BJ (cell line): ENCODE data around the gene XBP1. TPM values are rescaled to one million over a fixed set of nuclear protein-coding genes. Genes with fewer than 3 reads are reported as not detected.

Experiments
- CTCF ChIA-PET: fragments of 350-600 bp; formaldehyde crosslinking; extraction: SDS; loops from one replicate; lab custom pipeline; 2021; ENCODE audit warnings: antibody characterized with exemption, inconsistent platforms; lab: Yijun Ruan, JAX
- POLR2A ChIA-PET: fragments of 300-600 bp; sonication (Branson Sonifier 250); formaldehyde crosslinking; extraction: SDS; loops from one replicate; lab custom pipeline; 2021; ENCODE audit warnings: antibody characterized with exemption; lab: Charles Lee
- DNase-seq: peaks from one replicate; pipeline ENCODE4 v3.0.0-alpha.2; 2011; ENCODE audit warnings: low read depth
- H3K27me3 ChIP-seq: 2 replicates; pipeline ENCODE4 v1.6.0; 2011; ENCODE audit warnings: low read length; ENCODE audit not compliant: control insufficient read depth, insufficient read depth
- H3K36me3 ChIP-seq: 2 replicates; pipeline ENCODE4 v1.5.1; 2011; ENCODE audit warnings: low read length; ENCODE audit not compliant: control insufficient read depth, insufficient read depth
- H3K4me3 ChIP-seq: 2 replicates; pipeline ENCODE4 v1.5.1; 2011; ENCODE audit warnings: low read depth, mild to moderate bottlenecking, control low read depth, low read length
- CTCF ChIP-seq: IDR thresholded peaks from 2 replicates; pipeline ENCODE4 v1.5.1; 2011; ENCODE audit warnings: low read depth, mild to moderate bottlenecking, control low read depth, inconsistent platforms, low read length, moderate library complexity; ENCODE audit not compliant: insufficient read depth
- polyA plus RNA-seq: library from polyadenylated mRNA; depleted of rRNA; stranded (reverse); fragments of >200 nt; gene quantifications from 2 replicates; pipeline ENCODE4 v1.2.3, GENCODE V29; 2011

The XBP1 gene
- polyA plus RNA-seq, 1 experiment: 223 TPM

DNA sequence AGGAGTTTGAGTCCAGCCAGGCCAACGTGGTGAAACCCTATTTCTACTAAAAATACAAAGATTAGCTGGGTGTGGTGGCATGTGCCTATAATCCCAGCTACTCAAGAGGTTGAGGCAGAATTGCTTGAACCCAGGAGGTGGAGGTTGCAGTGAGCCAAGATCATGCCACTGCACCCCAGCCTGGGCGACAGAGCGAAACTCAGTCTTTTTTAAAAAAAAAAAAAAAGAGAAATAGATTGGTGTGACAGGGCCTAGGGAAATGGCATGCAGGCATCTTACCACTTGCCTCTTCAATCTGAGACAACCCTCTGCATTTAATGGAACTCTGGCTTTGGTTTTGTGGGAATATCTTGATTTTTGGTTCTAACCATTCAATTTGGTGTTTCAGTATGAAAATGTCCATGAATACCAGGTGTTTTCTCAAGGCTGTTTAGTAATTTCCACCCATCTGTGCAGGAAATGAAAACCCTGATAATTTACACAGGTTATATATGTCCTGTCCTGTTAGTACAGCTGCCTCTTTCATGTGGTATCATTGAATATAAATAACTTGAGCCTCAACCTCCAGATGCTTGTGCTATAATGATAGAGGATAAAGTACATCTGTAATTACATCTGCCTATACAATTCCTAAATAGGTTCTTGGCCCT lies 8.4 kb downstream of the XBP1 start:
- Histone ChIP-seq H3K4me3 (no peak overlapping the region), H3K36me3 (peaks cover 17% of the 10 kb centered on the region), H3K27me3 (no peaks in the 10 kb centered on the region)
- DNase-seq: no peak
- TF ChIP-seq CTCF: no peak
- CTCF ChIA-PET: no interaction called here
- POLR2A ChIA-PET: no interaction called here

- Histone ChIP-seq H3K27me3 (no peaks in the 10 kb centered on the region), H3K36me3 (peaks cover 14% of the 10 kb centered on the region), H3K4me3 (no peak overlapping the region)
- CTCF ChIA-PET: no interaction called here
- POLR2A ChIA-PET: no interaction called here
- no peak for TF ChIP-seq CTCF
- DNase-seq: no peak
Measured at GRCh38 chr22:28791124-28791523, 9.2 kb downstream of the XBP1 start.

DNA sequence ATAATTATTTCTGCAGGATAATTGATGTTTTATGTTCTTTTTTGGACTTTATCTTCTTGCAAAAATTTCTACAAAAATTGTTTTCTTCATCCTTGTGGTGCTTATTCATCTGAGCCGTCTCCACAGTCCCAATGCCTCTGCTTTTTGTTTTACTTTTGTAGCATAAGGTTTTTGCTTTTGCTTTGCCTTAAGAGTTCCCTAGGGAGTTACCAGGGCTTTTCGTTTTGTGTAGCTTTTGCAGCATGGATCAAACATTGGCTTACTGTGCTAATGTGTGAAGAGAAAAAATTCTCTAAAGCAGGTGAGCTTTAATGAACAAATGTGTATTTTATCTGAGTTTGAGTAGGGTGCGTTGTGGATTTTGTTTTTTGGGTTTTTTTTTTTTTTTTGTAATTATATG lies 11.8 kb downstream of the XBP1 start:
- no peak for TF ChIP-seq CTCF
- Histone ChIP-seq H3K4me3 (no peak overlapping the region), H3K27me3 (no peaks in the 10 kb centered on the region), H3K36me3 (peaks cover 12% of the 10 kb centered on the region)
- ChIA-PET POLR2A (interaction anchor here (0.6 kb wide), 1 partner anchor 263 kb away, joined by 8 read pairs; no protein-coding TSS in a partner anchor), CTCF (interaction anchor here (1.0 to 1.7 kb wide), 2 partner anchors 9 to 253 kb away, joined by 3 to 4 read pairs; no protein-coding TSS in a partner anchor)
- DNase-seq: no peak

GRCh38 chr22:28783786-28784671 lies 16.3 kb downstream of the XBP1 start:
- TF ChIP-seq CTCF: no peak
- no peak overlapping the region for H3K4me3 ChIP-seq
- H3K36me3 ChIP-seq: peaks cover 18% of the 10 kb centered on the region
- no peak for DNase-seq
- ChIA-PET POLR2A (interaction anchor here (0.6 kb wide), 1 partner anchor 14 kb away, joined by 4 read pairs; no protein-coding TSS in a partner anchor), CTCF (interaction anchor here (0.7 to 2.0 kb wide), 5 partner anchors 11 to 158 kb away, joined by 3 to 7 read pairs (median 4); partner anchors contain the start of gene CCDC117)
- no peaks in the 10 kb centered on the region for H3K27me3 ChIP-seq

DNA sequence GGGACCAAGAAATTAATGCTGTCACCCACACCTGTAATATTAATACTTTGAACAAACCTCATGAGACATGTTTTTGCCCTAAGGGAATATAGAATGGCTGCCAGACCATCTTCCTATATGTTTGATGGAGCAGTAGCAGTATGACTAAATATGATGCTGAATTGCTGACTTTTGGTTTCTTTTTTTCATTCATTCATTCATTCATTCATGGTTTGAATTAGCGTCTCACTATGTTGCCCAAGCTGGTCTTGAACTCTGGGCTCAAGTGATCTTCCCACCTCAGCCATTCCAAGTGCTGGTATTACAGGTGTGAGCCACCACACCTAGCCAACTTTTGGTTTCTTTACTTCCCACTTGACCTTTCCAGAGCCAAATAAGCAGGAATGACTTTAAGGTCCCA lies 20.1 kb downstream of the XBP1 start:
- peaks cover 18% of the 10 kb centered on the region for H3K36me3 ChIP-seq
- CTCF ChIA-PET: interaction anchor here (1.0 to 1.9 kb wide), 2 partner anchors 9 to 14 kb away, joined by 3 to 4 read pairs; no protein-coding TSS in a partner anchor
- no peak for DNase-seq

More for the DNA sequence above, 20.1 kb downstream of the XBP1 start:
- no peaks in the 10 kb centered on the region for H3K27me3 ChIP-seq
- H3K4me3 ChIP-seq: no peak overlapping the region
- no peak for TF ChIP-seq CTCF
- POLR2A ChIA-PET: interaction anchor here (1.0 kb wide), 1 partner anchor 18 kb away, joined by 4 read pairs; no protein-coding TSS in a partner anchor
